HepG2 (cell line): Measurements from ENCODE around the gene PHF3. TPM values are rescaled to one million over a fixed set of nuclear protein-coding genes. Genes with fewer than 3 reads are reported as not detected.

Source experiments
- CAMTA2 ChIP-seq: sonication (generic); formaldehyde crosslinking; IDR thresholded peaks from 2 replicates; pipeline ENCODE4 v1.4.0; 2020; ENCODE audit warnings: mild to moderate bottlenecking, missing genetic modification reagents, borderline replicate concordance
- EEA1 ChIP-seq: sonication (generic); formaldehyde crosslinking; IDR thresholded peaks from 2 replicates; pipeline ENCODE4 v1.5.1; 2020; ENCODE audit warnings: mild to moderate bottlenecking, missing genetic modification reagents, borderline replicate concordance
- GTF3A ChIP-seq: sonication (generic); formaldehyde crosslinking; conservative IDR thresholded peaks from 2 replicates; pipeline ENCODE4 v1.4.0; 2020; ENCODE audit warnings: mild to moderate bottlenecking, missing genetic modification reagents
- HHEX ChIP-seq: IDR thresholded peaks from 2 replicates; pipeline ENCODE4 v1.6.1; 2016; ENCODE audit warnings: control low read depth
- HOXA3 ChIP-seq: sonication (generic); formaldehyde crosslinking; IDR thresholded peaks from 2 replicates; pipeline ENCODE4 v1.5.0; 2020; ENCODE audit warnings: missing genetic modification reagents
- MIXL1 ChIP-seq: IDR thresholded peaks from 2 replicates; pipeline ENCODE4 v1.6.1; 2016
- MNT ChIP-seq: fragments of 450-650 bp; IDR thresholded peaks from 2 replicates; pipeline ENCODE4 v1.6.1; 2016
- MTA1 ChIP-seq: sonication (generic); formaldehyde crosslinking; IDR thresholded peaks from 2 replicates; pipeline ENCODE4 v1.4.0; 2020; ENCODE audit warnings: missing genetic modification reagents, mild to moderate bottlenecking, borderline replicate concordance
- NFIB ChIP-seq: sonication (generic); formaldehyde crosslinking; IDR thresholded peaks from 2 replicates; pipeline ENCODE4 v1.9.0; 2021; ENCODE audit warnings: missing genetic modification reagents, mild to moderate bottlenecking, borderline replicate concordance
- POLR2AphosphoS2 ChIP-seq: IDR thresholded peaks from 2 replicates; pipeline ENCODE4 v1.6.1; 2011; ENCODE audit warnings: low read depth, low read length, improper control_type of control experiment
- RBFOX2 ChIP-seq: fragments of 200-400 bp; formaldehyde crosslinking; IDR thresholded peaks from 2 replicates; pipeline ENCODE4 v1.6.1; 2017; ENCODE audit warnings: low read depth, mild to moderate bottlenecking, low read length
- TCF12 ChIP-seq, 2 experiments: fragments of 450-650 bp in 1 of 2; sonication (generic) in 1 of 2; formaldehyde crosslinking in 1 of 2; IDR thresholded peaks; 2 replicates each; pipeline versions ENCODE4 v1.6.1 to v1.8.0; 2017 to 2022; ENCODE audit warnings: antibody characterized with exemption in 1 of 2, mild to moderate bottlenecking in 1 of 2, missing genetic modification reagents in 1 of 2, moderate library complexity in 1 of 2
- TFE3 ChIP-seq: IDR thresholded peaks from 2 replicates; pipeline ENCODE4 v1.6.1; 2016
- TMF1 ChIP-seq: sonication (generic); formaldehyde crosslinking; IDR thresholded peaks from 2 replicates; pipeline ENCODE4 v1.8.1; 2022; ENCODE audit warnings: low read depth, missing genetic modification reagents
- TOE1 ChIP-seq: sonication (generic); formaldehyde crosslinking; IDR thresholded peaks from 2 replicates; pipeline ENCODE4 v1.4.0; 2020; ENCODE audit warnings: mild to moderate bottlenecking, missing genetic modification reagents
- ZFP41 ChIP-seq: sonication (generic); formaldehyde crosslinking; IDR thresholded peaks from 2 replicates; pipeline ENCODE4 v1.4.0; 2020; ENCODE audit warnings: mild to moderate bottlenecking, missing genetic modification reagents, borderline replicate concordance
- ZNF326 ChIP-seq: sonication (generic); formaldehyde crosslinking; IDR thresholded peaks from 2 replicates; pipeline ENCODE4 v1.4.0; 2020; ENCODE audit warnings: missing genetic modification reagents, borderline replicate concordance
- ZNF441 ChIP-seq: sonication (generic); formaldehyde crosslinking; IDR thresholded peaks from 2 replicates; pipeline ENCODE4 v1.7.0; 2021; ENCODE audit warnings: missing genetic modification reagents, borderline replicate concordance
- ZNF766 ChIP-seq: sonication (generic); formaldehyde crosslinking; IDR thresholded peaks from 2 replicates; pipeline ENCODE4 v1.5.0; 2020; ENCODE audit warnings: missing genetic modification reagents, borderline replicate concordance
- polyA plus RNA-seq, 8 experiments: library from polyadenylated mRNA; depleted of rRNA in 3 of 8; stranded (reverse) in 7 of 8; unstranded in 1 of 8; fragments of >200 nt; fragmentation: Illumina TruSeq in 4 of 8; extraction: Trizol in 4 of 8; gene quantifications; 2 replicates each; pipeline versions ENCODE4 v1.2.1 to v1.2.3, GENCODE V29; 2011 to 2016; ENCODE audit warnings: low read depth in 4 of 8, missing spikeins in 1 of 8, mixed read lengths in 1 of 8; ENCODE audit not compliant: insufficient read depth in 1 of 8
- total RNA-seq, 5 experiments: library from RNA; depleted of rRNA; stranded (reverse); fragments of >200 nt; fragmentation: Illumina TruSeq; extraction: Trizol; gene quantifications; 2 replicates each; pipeline ENCODE4 v1.2.3, GENCODE V29; 2016; ENCODE audit warnings: low read depth in 1 of 5
- TF ChIP-seq, protein P1 (sequence below): IDR thresholded peaks from 2 replicates; pipeline ENCODE4 v1.6.1; 2012; ENCODE audit warnings: inconsistent platforms
- TF ChIP-seq, protein P2 (sequence below): sonication (generic); formaldehyde crosslinking; IDR thresholded peaks from 2 replicates; pipeline ENCODE4 v1.5.0; 2020; ENCODE audit warnings: mild to moderate bottlenecking, missing genetic modification reagents
- TF ChIP-seq, protein P3 (sequence below): IDR thresholded peaks from 2 replicates; pipeline ENCODE4 v1.6.1; 2016; ENCODE audit warnings: mild to moderate bottlenecking
- TF ChIP-seq, protein P4 (sequence below): IDR thresholded peaks from 2 replicates; pipeline ENCODE4 v1.6.1; 2016; ENCODE audit warnings: control low read depth

PHF3 gene
- total and polyA plus RNA-seq, 2 of the 13 experiments (the other 11 are each of a cell fraction or from before 2014, with no cell fraction given): 19.8 to 70.4 TPM

DNA sequence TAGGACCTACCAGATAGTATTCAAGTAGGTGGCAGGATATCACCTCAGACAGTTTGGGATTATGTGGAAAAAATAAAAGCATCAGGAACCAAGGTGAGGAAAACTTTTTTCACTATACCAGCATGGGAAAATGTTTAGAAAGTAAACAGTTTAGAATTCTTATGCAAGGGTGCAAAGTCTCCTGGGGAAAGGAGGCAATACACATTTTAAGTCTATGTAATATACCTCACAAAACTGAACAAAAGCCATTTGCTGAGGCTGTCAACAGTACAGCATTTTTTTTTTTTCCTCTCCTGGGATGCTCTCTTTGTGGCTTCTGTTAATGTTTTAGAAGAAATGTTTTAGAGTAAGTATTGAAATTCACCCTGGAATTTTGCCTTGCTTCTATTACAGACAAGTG, 73.5 kb downstream of the PHF3 start (continued):
- TF ChIP-seq MNT (no peak), ZNF441 (no peak), ZNF766 (CRISPR knock-in tag) (no peak), CAMTA2 (no peak), MIXL1 (CRISPR knock-in tag) (0 out of 2 replicates have a peak, but pooled peaks have one; percentile 48), ZNF326 (CRISPR knock-in tag) (no peak), HOXA3 (CRISPR knock-in tag) (no peak), TFE3 (CRISPR knock-in tag) (0 out of 2 replicates have a peak, but pooled peaks have one; percentile 29), ZFP41 (CRISPR knock-in tag) (no peak), TOE1 (CRISPR knock-in tag) (no peak), NFIB (CRISPR knock-in tag) (no peak), POLR2AphosphoS2 (no peak), GTF3A (no peak), TMF1 (CRISPR knock-in tag) (no peak), TCF12 (IDR thresholded peaks at IDR 0.05) (no peak), TCF12 (CRISPR knock-in tag; IDR thresholded peaks at IDR 0.05) (no peak), MTA1 (CRISPR knock-in tag) (no peak), EEA1 (CRISPR knock-in tag) (no peak), HHEX (CRISPR knock-in tag) (no peak), RBFOX2 (no peak)
- TF ChIP-seq, protein P1, sequence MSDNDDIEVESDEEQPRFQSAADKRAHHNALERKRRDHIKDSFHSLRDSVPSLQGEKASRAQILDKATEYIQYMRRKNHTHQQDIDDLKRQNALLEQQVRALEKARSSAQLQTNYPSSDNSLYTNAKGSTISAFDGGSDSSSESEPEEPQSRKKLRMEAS: no peak
- TF ChIP-seq, protein P2, sequence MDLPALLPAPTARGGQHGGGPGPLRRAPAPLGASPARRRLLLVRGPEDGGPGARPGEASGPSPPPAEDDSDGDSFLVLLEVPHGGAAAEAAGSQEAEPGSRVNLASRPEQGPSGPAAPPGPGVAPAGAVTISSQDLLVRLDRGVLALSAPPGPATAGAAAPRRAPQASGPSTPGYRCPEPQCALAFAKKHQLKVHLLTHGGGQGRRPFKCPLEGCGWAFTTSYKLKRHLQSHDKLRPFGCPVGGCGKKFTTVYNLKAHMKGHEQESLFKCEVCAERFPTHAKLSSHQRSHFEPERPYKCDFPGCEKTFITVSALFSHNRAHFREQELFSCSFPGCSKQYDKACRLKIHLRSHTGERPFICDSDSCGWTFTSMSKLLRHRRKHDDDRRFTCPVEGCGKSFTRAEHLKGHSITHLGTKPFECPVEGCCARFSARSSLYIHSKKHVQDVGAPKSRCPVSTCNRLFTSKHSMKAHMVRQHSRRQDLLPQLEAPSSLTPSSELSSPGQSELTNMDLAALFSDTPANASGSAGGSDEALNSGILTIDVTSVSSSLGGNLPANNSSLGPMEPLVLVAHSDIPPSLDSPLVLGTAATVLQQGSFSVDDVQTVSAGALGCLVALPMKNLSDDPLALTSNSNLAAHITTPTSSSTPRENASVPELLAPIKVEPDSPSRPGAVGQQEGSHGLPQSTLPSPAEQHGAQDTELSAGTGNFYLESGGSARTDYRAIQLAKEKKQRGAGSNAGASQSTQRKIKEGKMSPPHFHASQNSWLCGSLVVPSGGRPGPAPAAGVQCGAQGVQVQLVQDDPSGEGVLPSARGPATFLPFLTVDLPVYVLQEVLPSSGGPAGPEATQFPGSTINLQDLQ (CRISPR knock-in tag): no peak
- TF ChIP-seq, protein P3, sequence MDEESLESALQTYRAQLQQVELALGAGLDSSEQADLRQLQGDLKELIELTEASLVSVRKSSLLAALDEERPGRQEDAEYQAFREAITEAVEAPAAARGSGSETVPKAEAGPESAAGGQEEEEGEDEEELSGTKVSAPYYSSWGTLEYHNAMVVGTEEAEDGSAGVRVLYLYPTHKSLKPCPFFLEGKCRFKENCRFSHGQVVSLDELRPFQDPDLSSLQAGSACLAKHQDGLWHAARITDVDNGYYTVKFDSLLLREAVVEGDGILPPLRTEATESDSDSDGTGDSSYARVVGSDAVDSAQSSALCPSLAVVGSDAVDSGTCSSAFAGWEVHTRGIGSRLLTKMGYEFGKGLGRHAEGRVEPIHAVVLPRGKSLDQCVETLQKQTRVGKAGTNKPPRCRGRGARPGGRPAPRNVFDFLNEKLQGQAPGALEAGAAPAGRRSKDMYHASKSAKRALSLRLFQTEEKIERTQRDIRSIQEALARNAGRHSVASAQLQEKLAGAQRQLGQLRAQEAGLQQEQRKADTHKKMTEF: peak; percentile 57; the same call in 1 of the 2 replicates
- TF ChIP-seq, protein P4, sequence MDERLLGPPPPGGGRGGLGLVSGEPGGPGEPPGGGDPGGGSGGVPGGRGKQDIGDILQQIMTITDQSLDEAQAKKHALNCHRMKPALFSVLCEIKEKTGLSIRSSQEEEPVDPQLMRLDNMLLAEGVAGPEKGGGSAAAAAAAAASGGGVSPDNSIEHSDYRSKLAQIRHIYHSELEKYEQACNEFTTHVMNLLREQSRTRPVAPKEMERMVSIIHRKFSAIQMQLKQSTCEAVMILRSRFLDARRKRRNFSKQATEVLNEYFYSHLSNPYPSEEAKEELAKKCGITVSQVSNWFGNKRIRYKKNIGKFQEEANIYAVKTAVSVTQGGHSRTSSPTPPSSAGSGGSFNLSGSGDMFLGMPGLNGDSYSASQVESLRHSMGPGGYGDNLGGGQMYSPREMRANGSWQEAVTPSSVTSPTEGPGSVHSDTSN: no peak
